ENCODE results near the gene DST.

Gene DST

DNA sequence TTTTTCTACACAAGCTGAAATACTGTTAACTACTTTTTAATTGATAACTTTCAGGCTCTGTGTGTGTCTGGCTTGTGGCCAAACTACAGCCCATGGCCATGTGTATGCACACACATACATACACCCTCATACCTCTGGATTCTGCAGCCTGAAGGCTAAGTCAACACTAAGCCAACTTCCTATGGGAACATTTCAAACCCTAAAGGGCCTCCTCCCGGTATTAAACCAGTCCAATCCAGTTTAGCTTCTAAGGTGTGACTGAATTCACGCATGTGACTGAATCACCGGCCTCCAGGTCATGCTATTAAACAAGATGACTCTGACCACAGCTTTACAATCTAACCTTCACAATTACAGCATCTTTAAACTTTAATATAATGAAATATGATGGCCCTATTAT lies 20.7 kb upstream of the DST start:
- no peak for DNase-seq

DNA sequence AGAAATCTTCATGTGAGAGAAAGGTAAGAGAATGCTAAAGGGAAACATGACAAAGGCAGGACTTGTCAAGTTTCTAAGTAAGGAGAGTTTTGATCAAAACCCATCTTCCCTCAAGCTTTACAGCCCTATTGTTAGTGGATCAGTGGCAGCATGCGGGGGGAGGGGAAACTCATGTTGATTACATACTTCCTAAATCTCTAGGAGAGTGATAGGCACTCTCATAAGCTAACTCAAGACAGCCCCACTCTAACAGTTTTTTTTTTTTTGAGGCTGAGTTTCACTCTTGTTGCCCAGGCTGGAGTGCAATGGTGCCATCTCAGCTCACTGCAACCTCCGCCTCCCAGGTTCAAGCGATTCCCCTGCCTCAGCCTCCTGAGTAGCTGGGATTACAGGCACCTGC lies 18.6 kb upstream of the DST start:
- peak in 3 of 51 donors; percentile 6 to 19 (median 16) for DNase-seq

GRCh38 chr6:56660381-56660730 lies 17.7 kb upstream of the DST start:
- no peak for DNase-seq

GRCh38 chr6:56659721-56660380 lies 17.2 kb upstream of the DST start:
- no peak for DNase-seq

DNA sequence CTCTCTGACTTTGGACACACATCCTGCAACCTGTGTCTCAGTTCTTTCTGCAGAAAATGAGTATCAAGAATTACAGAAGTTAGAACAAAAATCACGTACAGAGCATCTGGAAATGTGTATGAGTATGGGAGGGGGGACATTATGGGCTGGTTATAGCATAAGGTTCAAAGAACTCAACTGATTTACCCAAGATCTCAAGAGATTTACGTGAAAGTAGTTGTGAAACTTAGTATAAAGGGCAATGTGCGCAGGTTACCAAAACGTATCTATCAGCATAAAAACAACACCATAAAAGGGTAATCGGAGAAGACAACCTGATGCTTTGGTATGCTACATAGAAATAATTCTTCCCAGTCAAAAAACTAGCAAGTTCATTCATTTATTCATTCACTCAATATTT lies 15.6 kb upstream of the DST start:
- no peak for DNase-seq

GRCh38 chr6:56657354-56657753 lies 14.7 kb upstream of the DST start:
- no peak for DNase-seq

GRCh38 chr6:56656466-56656865 lies 13.8 kb upstream of the DST start:
- no peak for DNase-seq

DNA sequence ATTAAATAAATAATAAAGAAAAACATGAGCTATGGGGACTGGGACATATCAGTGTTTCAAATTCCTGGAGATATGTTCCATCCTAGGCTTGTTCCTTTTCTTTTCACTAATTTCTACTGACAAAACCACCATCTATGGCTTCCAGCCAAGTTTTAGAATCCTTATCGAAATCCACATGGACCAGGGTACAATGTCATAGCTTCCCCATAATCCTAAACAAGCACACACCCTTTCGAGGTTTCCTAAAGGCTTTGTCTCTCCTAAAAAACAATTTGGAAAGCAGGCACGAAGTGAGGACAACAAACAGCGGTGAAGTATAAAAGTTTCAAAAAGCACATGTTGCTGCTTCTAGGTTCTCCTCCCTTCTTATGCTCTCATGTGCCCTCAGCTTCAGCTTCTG lies 13.3 kb upstream of the DST start:
- DNase-seq: no peak

DNA sequence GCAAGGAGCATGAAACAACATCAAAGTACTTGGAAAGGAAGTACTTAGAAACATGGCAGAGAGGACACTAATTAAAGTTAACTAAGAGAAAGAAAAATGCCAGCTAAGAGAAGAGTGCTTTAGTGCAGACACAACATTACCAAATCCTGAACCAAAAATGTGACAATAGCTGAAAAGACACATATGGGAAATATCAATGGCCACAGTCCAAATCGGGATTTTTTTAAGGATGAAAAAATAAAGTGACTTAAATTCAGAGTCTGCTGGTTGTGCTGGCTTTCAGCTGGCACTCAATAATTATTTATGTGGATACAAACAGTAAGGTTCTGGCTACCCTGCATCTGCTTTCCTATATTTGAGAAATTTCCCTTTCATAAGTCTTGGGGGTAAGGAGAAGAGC lies 12.6 kb upstream of the DST start:
- no peak for DNase-seq

- peak in 1 of 51 donors; percentile 22 for DNase-seq
Observed at GRCh38 chr6:56652994-56653393, 10.3 kb upstream of the DST start.

GRCh38 chr6:56652231-56652630 lies 9.5 kb upstream of the DST start:
- peak in 1 of 51 donors; percentile 37 for DNase-seq

DNA sequence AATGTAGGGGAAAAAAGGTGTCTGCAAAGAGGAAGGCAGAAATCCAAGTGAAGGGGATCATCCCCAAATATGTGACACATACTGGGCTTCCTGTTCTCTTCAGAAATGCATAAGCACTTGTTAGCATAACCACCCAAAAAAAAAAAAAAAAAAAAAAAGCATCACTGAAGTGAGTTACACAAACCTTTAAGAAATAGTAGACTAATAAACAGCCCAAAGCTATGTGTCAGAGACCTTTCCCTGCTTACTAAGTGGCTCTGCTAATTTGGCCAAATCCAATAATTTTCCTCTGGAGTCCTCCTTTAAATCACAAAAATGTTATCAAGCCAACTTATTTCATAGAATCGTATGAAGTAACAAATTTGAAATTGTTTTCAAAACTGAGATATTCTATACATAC lies 7.5 kb upstream of the DST start:
- DNase-seq: no peak

DNA sequence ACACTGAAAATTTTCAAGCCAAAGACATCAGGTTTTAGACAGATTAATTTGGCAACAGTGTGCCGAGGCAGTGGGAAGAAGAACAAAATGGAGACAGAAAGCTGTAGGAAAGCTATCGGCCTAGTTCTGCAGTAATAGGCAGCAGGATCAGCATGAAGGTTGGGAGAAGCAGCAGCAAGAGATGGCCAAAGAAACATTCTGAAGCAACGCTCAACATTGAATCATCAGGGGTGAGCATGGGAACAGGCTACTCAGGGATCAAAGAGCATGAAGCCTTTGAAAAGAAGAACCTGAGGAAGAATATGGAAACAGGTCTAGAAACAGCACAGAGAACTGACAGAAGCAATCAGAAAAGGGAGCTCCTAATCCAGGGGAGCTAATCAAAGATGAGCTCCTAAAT lies 7.1 kb upstream of the DST start:
- no peak for DNase-seq

DNA sequence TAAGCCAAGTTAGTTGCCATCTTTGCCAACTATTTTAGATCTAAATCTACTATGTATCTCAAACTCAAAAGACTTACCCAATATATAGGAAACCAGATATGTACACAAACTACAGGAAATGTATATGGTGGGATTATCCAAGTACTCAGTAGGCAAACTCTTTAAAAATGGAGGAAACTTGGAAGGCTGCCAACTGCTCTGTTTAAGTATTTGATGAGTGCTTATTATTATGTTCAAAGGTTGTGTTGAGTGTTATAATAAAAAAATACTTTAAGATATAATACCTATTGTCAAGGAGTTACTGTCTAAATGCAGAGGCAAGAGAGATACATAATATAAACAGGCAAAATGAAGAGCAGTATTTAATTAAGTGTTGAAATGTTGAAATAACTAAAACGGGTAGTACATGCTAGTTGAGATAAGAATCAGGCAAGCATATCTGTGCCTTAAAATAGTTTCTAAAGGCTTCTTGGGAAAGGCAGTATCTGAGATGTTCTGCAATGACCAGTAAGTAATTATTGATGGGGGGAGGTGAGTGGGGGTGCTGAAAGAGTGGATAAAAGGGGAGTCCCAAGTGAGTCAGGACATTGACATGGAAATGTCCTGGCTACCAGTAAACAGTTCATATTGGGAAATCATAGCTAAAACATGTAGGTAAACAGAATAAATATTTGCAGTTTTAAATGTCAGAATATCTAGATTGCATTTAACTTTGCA lies 6.5 kb upstream of the DST start:
- DNase-seq: no peak

GRCh38 chr6:56647172-56647762 lies 4.6 kb upstream of the DST start:
- no peak for DNase-seq

GRCh38 chr6:56644366-56644765 lies 1.7 kb upstream of the DST start:
- no peak for DNase-seq

DNA sequence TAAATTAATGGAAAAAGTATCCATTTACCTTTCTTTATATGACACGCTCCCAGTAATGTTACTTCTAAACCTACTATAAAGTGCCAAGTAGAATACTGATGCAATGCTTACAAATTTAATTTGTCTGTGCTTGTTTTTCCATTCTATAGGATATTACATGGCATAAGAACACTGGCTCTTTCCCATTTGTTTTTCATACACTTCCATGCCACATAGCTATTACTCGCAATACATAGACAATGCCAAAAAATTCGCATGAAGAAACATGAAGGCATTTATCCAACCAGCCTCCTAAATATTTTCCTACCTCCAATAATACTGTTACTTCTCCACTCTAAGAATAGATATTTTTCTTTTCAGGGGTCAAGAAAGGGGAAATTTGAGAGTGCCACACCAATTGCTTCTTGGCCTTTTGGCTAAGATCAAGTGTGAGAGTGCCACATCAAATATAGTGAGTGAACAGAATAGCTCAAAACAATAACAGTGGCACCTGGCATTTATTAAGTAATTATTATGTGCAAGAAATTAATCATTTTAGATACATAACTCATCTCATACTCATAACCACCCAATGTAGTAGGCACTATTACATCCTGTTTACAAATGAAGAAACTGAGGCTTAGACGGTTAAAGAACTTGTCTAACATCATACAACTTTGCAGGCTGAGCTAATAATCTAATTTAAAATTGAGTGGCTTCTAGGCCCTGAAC lies 845 bp upstream of the DST start:
- DNase-seq: no peak

GRCh38 chr6:56640374-56640773 lies 2.3 kb downstream of the DST start:
- DNase-seq: no peak

DNA sequence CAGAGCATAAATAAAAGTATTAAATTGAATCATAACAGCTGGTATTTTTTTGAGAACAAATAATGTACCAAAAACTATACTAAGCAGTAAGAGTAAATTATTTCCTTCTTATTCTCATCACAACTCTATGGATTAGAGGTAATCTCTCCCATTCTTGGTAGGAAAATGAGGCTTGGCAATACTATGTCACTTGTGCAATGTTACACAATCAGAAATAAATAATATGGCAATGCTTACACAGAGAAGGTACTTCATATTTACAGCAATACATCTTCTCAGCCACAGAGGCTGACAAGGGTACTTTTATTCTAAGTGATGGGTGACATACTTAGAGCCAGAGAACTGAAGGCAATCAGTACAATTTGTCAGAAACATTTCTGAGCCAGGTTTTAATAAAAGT lies 3.9 kb downstream of the DST start:
- no peak for DNase-seq

DNA sequence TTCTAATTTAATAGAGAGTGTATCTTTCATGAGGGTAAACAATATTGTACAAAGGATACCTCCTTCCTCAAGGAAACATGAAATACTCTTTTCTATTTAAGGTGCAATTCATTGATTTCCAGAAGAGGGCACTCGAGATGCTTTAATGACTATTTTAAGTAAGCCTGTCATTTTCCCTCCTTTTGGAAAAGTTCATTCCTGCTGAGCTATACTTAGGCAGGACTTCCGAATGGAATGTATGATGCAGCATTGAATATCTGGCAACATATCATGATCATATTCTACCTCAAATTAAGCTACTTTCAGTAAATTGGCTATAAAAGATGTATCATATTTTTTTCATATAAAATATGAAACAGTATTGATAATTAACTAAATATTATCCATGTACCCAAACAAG lies 5.0 kb downstream of the DST start:
- DNase-seq: peak in 1 of 51 donors; percentile 37

- DNase-seq: no peak
Observed at GRCh38 chr6:56628105-56628504, 14.6 kb downstream of the DST start.

DNA sequence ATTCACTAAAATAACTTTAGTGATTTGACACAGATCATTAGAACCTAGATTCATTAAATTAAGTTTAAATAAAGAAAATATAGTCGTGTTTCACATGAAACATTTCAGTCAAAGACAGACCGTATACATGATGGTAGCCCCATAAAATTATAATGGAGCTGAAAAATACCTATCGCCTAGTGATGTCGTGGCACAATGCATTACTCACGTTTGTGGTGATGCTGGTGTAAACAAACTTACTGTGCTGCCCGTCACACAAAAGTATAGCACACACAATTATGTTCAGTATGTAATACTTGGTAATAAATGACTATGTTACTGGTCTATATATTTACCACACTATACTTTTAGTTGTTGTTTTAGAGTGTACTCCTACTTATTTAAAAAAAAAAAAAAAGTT lies 17.3 kb downstream of the DST start:
- no peak for DNase-seq

DNA sequence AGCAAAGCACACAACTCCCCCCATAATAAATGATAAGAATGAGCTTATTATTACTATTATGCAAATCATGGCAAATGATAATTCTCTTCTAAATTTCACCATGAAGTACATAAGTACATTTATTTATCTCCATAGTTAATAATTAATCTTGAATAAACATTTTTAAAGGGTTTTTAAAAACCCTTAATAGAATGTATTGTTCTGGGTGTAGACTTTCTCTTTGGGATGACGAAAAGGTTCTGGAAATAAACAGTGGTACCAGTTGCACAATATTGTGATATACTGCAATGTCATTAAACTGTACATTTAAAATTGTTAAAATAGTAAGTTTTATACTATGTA lies 18.0 kb downstream of the DST start:
- no peak for DNase-seq

Data from hypothalamus (tissue), 51 donors.